ENCODE data around the gene CCL7. TPM values are rescaled to one million over a fixed set of nuclear protein-coding genes. Genes with fewer than 3 reads are reported as not detected.

The CCL7 gene
- total RNA-seq, 2 experiments from 2014 or later, result not detected

DNA sequence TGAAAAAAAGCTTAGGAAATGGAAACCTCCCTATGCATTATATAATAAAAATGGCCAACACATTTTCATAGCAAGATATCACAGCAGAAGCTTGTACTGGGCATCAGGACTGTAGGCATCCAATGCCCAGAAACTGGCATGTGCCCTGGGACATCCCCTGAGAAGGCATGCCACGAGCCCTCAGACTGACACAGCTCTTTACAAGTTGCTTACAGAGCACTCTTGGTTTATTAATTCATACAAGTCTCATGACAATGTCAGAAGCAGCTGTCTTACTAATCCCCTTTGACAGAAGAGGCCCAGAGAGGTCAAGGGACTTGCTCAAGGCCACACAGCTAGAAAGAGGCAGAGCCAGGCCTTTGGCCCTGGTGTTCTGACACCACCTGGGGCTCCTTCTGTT is 20.5 kb upstream of the CCL7 start:
- DNase-seq, result no peak
- H3K27me3 Mint-ChIP-seq (ENCODE audit: low read depth), result peaks cover 14% of the 10 kb centered on the region
- no peaks in the 10 kb centered on the region for H3K36me3 Mint-ChIP-seq (ENCODE audit: low read depth)
- no peaks in the 10 kb centered on the region for H3K4me1 Mint-ChIP-seq (ENCODE audit: low read depth)
- ChIA-PET POLR2A (no interaction called here), CTCF (interaction anchor here (2.4 kb wide), 1 partner anchor 112 kb away, joined by 12 read pairs; the partner anchor contains the start of gene CCL1)
- no peak overlapping the region for H3K27ac Mint-ChIP-seq
- H3K4me3 Mint-ChIP-seq, result no peak overlapping the region
- no peaks in the 10 kb centered on the region for H3K9me3 Mint-ChIP-seq (ENCODE audit: insufficient read depth)
- ATAC-seq, result no peak

DNA sequence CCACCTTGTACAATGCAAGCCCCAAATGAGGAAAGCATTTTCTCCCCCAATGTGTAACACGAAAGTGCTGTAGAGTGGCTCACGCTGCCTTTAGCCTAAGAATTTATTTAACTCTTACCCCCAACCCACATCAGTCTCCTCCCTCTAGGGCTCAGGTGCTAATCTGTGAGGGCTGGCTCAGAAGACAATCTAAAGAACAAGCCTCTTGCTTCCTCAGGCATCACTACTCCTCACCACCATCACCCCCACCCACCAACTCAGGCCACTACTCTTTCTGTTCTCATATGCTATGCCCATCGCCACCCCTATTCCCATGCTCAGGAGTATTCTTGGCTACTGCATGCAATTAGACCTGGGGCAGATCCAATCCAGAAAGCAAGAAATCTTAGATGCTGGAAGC is 18.8 kb upstream of the CCL7 start:
- ChIA-PET CTCF (no interaction called here), POLR2A (no interaction called here)
- Mint-ChIP-seq H3K9me3 (ENCODE audit: insufficient read depth) (no peaks in the 10 kb centered on the region), H3K4me1 (ENCODE audit: low read depth) (no peaks in the 10 kb centered on the region), H3K27ac (no peak overlapping the region), H3K36me3 (ENCODE audit: low read depth) (no peaks in the 10 kb centered on the region), H3K4me3 (no peak overlapping the region), H3K27me3 (ENCODE audit: low read depth) (peaks cover 21% of the 10 kb centered on the region)
- ATAC-seq (no peak), DNase-seq (no peak)

DNA sequence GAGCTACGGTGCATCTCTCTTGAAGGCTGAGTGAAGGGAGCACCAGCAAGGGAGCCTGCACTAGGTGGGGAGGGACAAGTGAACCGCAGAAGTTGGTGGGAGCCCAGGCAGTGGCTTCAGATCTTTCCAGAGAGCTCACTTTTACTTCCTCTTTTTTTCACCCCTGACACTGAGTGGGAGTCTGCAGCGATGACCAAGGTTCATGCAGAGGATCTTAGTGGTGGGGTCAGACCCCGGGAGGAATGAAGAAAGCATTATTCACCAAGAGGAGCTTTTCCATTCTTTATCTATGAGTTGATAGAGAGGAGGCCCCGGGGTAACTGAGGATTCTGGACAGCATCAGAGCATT is 18.0 kb upstream of the CCL7 start:
- no peak for ATAC-seq
- H3K4me3 Mint-ChIP-seq, result no peak overlapping the region

DNA sequence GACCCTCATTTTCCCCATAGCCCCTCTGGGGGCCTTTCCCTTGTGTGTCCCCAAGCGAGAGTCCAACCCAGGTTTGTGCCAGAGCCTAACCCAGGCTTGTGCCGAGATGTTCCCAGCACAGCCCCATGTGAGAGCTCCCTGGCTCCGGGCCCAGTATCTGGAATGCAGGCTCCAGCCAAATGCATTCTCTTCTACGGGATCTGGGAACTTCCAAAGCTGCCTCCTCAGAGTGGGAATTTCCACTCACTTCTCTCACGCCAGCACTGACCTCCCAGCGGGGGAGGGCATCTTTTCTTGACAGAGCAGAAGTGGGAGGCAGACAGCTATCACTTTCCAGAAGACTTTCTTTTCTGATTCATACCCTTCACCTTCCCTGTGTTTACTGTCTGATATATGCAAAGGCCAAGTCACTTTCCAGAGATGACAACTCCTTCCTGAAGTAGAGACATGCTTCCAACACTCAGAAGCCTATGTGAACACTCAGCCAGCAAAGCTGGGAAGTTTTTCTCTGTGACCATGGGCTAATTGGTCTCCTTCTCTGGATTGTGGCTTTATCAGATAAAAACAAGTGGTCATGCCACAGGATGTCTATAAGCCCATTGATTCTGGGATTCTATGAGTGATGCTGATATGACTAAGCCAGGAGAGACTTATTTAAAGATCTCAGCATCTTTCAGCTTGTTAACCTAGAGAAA is 17.4 kb upstream of the CCL7 start:
- Mint-ChIP-seq H3K4me1 (ENCODE audit: low read depth) (no peaks in the 10 kb centered on the region), H3K27me3 (ENCODE audit: low read depth) (peaks cover 25% of the 10 kb centered on the region), H3K36me3 (ENCODE audit: low read depth) (no peaks in the 10 kb centered on the region), H3K27ac (no peak overlapping the region), H3K4me3 (no peak overlapping the region), H3K9me3 (ENCODE audit: insufficient read depth) (no peaks in the 10 kb centered on the region)
- DNase-seq (no peak), ATAC-seq (no peak)
- ChIA-PET CTCF (interaction anchor here (0.9 kb wide), 1 partner anchor 52 kb away, joined by 4 read pairs; no protein-coding TSS in a partner anchor), POLR2A (no interaction called here)

More for the DNA sequence above, 18.0 kb upstream of the CCL7 start:
- ChIA-PET POLR2A (no interaction called here), CTCF (interaction anchor here (0.9 kb wide), 1 partner anchor 51 kb away, joined by 4 read pairs; no protein-coding TSS in a partner anchor)
- Mint-ChIP-seq H3K27ac (no peak overlapping the region), H3K4me1 (ENCODE audit: low read depth) (no peaks in the 10 kb centered on the region), H3K9me3 (ENCODE audit: insufficient read depth) (no peaks in the 10 kb centered on the region), H3K27me3 (ENCODE audit: low read depth) (peaks cover 22% of the 10 kb centered on the region), H3K36me3 (ENCODE audit: low read depth) (no peaks in the 10 kb centered on the region)
- DNase-seq, result no peak

DNA sequence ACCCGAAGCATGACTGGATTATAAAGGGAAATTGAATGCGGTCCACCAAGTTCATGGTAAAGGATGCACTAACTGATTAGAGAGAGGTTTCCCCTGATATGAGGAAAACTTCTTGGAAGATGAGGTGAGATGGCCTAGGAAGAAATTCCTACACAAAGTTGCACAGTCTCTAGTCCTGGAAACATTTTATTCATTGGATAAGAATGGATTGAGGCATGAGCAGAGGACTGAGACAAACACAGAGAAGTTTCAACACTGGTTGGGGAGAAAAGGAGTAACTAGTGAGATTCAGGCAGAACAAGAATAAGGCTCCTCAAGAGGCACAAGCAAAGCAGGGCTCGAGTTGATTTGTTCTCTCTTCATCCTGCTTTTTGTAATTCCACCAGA is 16.9 kb upstream of the CCL7 start:
- H3K27ac Mint-ChIP-seq, result no peak overlapping the region
- no peaks in the 10 kb centered on the region for H3K36me3 Mint-ChIP-seq (ENCODE audit: low read depth)
- H3K27me3 Mint-ChIP-seq (ENCODE audit: low read depth), result peaks cover 27% of the 10 kb centered on the region
- no peaks in the 10 kb centered on the region for H3K4me1 Mint-ChIP-seq (ENCODE audit: low read depth)
- H3K4me3 Mint-ChIP-seq, result no peak overlapping the region
- no peaks in the 10 kb centered on the region for H3K9me3 Mint-ChIP-seq (ENCODE audit: insufficient read depth)
- ChIA-PET CTCF (no interaction called here), POLR2A (no interaction called here)
- DNase-seq (no peak), ATAC-seq (no peak)

DNA sequence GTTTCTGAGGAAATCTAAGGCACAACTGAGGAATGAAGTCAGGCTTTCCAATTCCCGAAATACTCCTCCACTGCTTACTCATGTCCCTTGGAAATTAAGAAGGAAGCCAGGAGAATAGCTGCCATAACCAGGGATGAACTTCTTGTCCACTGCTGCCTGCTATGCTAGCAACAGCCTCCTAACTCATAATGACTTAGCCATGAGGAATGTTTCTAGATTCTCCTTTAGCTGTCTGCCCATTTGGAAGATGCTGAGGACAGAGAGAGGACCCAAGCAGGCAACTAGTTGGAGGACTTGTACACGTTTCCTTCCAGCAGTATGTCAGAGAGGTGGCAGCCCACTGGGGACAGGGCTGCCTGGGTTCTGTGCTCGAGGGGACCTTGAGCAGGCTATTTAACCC is 15.9 kb upstream of the CCL7 start:
- ATAC-seq, result no peak
- ChIA-PET POLR2A (no interaction called here), CTCF (interaction anchor here (1.5 kb wide), 1 partner anchor 107 kb away, joined by 5 read pairs; no protein-coding TSS in a partner anchor)
- DNase-seq, result no peak
- H3K4me1 Mint-ChIP-seq (ENCODE audit: low read depth), result peaks cover 4% of the 10 kb centered on the region
- peaks cover 27% of the 10 kb centered on the region for H3K27me3 Mint-ChIP-seq (ENCODE audit: low read depth)
- no peaks in the 10 kb centered on the region for H3K9me3 Mint-ChIP-seq (ENCODE audit: insufficient read depth)
- no peaks in the 10 kb centered on the region for H3K36me3 Mint-ChIP-seq (ENCODE audit: low read depth)
- H3K27ac Mint-ChIP-seq, result no peak overlapping the region
- H3K4me3 Mint-ChIP-seq, result no peak overlapping the region

DNA sequence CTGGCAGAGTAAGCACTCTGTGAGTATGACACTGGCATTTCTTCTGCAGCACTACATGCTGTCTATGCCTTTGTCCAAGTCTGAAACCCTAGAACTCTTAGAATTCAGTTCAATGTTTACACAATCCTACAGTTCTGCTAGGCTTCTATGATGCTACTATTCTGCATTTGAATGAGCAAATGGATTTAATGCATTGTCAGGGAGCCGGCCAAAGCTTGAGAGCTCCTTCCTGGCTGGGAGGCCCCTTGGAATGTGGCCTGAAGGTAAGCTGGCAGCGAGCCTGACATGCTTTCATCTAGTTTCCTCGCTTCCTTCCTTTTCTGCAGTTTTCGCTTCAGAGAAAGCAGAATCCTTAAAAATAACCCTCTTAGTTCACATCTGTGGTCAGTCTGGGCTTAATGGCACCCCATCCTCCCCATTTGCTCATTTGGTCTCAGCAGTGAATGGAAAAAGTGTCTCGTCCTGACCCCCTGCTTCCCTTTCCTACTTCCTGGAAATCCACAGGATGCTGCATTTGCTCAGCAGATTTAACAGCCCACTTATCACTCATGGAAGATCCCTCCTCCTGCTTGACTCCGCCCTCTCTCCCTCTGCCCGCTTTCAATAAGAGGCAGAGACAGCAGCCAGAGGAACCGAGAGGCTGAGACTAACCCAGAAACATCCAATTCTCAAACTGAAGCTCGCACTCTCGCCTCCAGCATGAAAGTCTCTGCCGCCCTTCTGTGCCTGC is 15.2 kb upstream of the CCL7 start, which contains the start of gene CCL2:
Gene CCL2 (plus strand): TSS at position 635 of the 730 bp plus-strand sequence. CDS start 65 bp downstream, at position 700.
- DNase-seq, result no peak
- ATAC-seq, result no peak
- CTCF ChIA-PET, result interaction anchor here (1.5 kb wide), 1 partner anchor 106 kb away, joined by 5 read pairs; no protein-coding TSS in a partner anchor
- Mint-ChIP-seq H3K27me3 (ENCODE audit: low read depth) (peaks cover 29% of the 10 kb centered on the region), H3K36me3 (ENCODE audit: low read depth) (no peaks in the 10 kb centered on the region), H3K4me3 (no peak within 1 kb of the TSS), H3K27ac (no peak within 1 kb of the TSS), H3K9me3 (ENCODE audit: insufficient read depth) (no peaks in the 10 kb centered on the region), H3K4me1 (ENCODE audit: low read depth) (peaks cover 8% of the 10 kb centered on the region)
- POLR2A ChIA-PET, result no interaction called here

DNA sequence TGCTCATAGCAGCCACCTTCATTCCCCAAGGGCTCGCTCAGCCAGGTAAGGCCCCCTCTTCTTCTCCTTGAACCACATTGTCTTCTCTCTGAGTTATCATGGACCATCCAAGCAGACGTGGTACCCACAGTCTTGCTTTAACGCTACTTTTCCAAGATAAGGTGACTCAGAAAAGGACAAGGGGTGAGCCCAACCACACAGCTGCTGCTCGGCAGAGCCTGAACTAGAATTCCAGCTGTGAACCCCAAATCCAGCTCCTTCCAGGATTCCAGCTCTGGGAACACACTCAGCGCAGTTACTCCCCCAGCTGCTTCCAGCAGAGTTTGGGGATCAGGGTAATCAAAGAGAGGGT is 14.7 kb upstream of the CCL7 start:
- H3K27ac Mint-ChIP-seq, result no peak overlapping the region
- ChIA-PET POLR2A (no interaction called here), CTCF (interaction anchor here (1.6 kb wide), 1 partner anchor 107 kb away, joined by 5 read pairs; no protein-coding TSS in a partner anchor)
- peaks cover 8% of the 10 kb centered on the region for H3K4me1 Mint-ChIP-seq (ENCODE audit: low read depth)
- no peaks in the 10 kb centered on the region for H3K36me3 Mint-ChIP-seq (ENCODE audit: low read depth)
- H3K9me3 Mint-ChIP-seq (ENCODE audit: insufficient read depth), result no peaks in the 10 kb centered on the region
- ATAC-seq, result no peak
- peaks cover 29% of the 10 kb centered on the region for H3K27me3 Mint-ChIP-seq (ENCODE audit: low read depth)
- no peak for DNase-seq
- no peak overlapping the region for H3K4me3 Mint-ChIP-seq

DNA sequence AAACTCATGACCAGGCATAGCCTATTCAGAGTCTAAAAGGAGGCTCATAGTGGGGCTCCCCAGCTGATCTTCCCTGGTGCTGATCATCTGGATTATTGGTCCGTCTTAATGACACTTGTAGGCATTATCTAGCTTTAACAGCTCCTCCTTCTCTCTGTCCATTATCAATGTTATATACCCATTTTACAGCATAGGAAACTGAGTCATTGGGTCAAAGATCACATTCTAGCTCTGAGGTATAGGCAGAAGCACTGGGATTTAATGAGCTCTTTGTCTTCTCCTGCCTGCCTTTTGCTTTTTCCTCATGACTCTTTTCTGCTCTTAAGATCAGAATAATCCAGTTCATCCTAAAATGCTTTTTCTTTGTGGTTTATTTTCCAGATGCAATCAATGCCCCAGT is 14.2 kb upstream of the CCL7 start:
- no peak for ATAC-seq

DNA sequence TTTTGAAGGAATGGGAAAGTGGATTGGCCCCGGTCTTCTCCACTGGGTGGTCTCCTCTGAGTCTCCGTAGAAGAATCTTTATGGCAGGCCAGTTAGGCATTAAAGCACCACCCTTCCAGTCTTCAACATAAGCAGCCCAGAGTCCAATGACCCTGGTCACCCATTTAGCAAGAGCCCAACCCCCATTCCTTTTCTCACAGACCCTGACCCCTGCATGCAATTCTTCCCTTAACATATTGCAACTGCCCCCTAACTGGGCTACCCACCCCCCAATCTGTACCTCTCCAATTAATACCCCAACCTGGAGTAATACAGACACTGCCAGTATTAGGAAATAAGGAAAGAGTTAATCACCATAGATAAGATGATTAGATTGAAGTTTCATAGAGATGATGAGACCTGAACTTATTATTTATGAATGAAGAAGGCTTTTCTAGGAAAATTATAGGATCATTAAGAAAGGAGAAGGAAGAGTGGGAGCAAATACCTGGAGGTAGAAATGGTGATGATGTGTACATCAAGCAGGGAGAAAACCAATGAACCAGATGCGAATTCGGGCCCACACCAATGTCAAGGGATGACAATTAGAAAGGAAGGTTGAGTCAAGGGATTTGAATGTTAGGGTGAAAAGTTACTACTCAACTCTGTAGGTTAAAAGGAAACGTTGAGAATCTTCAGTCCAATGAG is 12.6 kb upstream of the CCL7 start:
- no peak overlapping the region for H3K27ac Mint-ChIP-seq
- no peak for ATAC-seq
- no peak overlapping the region for H3K4me3 Mint-ChIP-seq
- H3K4me1 Mint-ChIP-seq (ENCODE audit: low read depth), result peaks cover 11% of the 10 kb centered on the region
- no peak for DNase-seq
- H3K27me3 Mint-ChIP-seq (ENCODE audit: low read depth), result peaks cover 26% of the 10 kb centered on the region
- CTCF ChIA-PET, result no interaction called here
- no peaks in the 10 kb centered on the region for H3K36me3 Mint-ChIP-seq (ENCODE audit: low read depth)
- POLR2A ChIA-PET, result no interaction called here
- no peaks in the 10 kb centered on the region for H3K9me3 Mint-ChIP-seq (ENCODE audit: insufficient read depth)

More for the DNA sequence above, 14.2 kb upstream of the CCL7 start:
- no peaks in the 10 kb centered on the region for H3K36me3 Mint-ChIP-seq (ENCODE audit: low read depth)
- H3K4me3 Mint-ChIP-seq, result no peak overlapping the region
- DNase-seq, result no peak
- ChIA-PET CTCF (interaction anchor here (0.7 to 1.6 kb wide), 2 partner anchors 55 to 106 kb away, joined by 3 to 5 read pairs; no protein-coding TSS in a partner anchor), POLR2A (no interaction called here)
- no peaks in the 10 kb centered on the region for H3K9me3 Mint-ChIP-seq (ENCODE audit: insufficient read depth)
- no peak overlapping the region for H3K27ac Mint-ChIP-seq
- peaks cover 8% of the 10 kb centered on the region for H3K4me1 Mint-ChIP-seq (ENCODE audit: low read depth)
- H3K27me3 Mint-ChIP-seq (ENCODE audit: low read depth), result peaks cover 28% of the 10 kb centered on the region

DNA sequence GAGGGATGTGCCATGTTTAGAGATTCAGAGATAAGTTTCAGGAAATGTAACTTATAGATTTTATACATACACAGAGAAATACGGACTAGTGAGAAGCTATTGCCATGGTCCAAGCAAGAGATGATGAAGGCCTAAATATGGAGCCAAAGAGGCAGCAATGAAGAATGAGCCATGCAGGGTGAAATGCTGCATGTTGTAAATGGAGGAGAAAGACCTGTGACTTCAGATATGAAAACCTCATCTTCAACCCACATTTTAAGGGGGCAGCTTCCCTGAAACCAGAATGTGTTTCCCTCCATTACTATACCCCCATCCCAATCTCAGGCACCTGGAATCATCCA is 12.1 kb upstream of the CCL7 start:
- Mint-ChIP-seq H3K27me3 (ENCODE audit: low read depth) (peaks cover 22% of the 10 kb centered on the region), H3K27ac (no peak overlapping the region), H3K9me3 (ENCODE audit: insufficient read depth) (no peaks in the 10 kb centered on the region), H3K36me3 (ENCODE audit: low read depth) (no peaks in the 10 kb centered on the region), H3K4me3 (no peak overlapping the region), H3K4me1 (ENCODE audit: low read depth) (peaks cover 11% of the 10 kb centered on the region)
- POLR2A ChIA-PET, result no interaction called here
- DNase-seq (no peak), ATAC-seq (no peak)
- CTCF ChIA-PET, result no interaction called here

DNA sequence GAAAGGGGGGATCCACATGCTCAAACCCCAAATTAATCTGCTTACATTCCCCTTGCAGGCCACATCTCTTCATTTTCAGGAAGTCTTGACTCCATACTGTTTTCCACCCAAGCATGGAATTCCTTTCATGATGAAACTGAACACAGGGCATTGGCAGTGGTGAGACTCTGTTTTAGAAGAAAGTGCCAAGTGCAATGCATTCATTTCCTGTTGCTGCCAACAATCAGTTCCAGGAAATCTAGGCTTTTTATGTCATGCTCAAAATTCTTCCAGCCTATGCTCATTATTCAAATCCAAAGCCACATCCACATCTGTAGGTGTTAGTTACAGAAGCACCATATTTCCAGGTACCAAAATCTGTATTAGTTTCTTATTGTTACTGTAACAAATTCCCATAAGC is 10.9 kb upstream of the CCL7 start:
- CTCF ChIA-PET, result no interaction called here
- POLR2A ChIA-PET, result no interaction called here
- no peak for ATAC-seq

More for the DNA sequence above, 10.9 kb upstream of the CCL7 start:
- H3K36me3 Mint-ChIP-seq (ENCODE audit: low read depth), result no peaks in the 10 kb centered on the region
- H3K27ac Mint-ChIP-seq, result no peak overlapping the region
- DNase-seq, result no peak
- peaks cover 19% of the 10 kb centered on the region for H3K27me3 Mint-ChIP-seq (ENCODE audit: low read depth)
- H3K4me3 Mint-ChIP-seq, result no peak overlapping the region
- H3K9me3 Mint-ChIP-seq (ENCODE audit: insufficient read depth), result no peaks in the 10 kb centered on the region
- H3K4me1 Mint-ChIP-seq (ENCODE audit: low read depth), result peaks cover 11% of the 10 kb centered on the region

Measured in activated CD8-positive, alpha-beta T cell treated with anti-CD3 and anti-CD28 coated beads, Interleukin-2, amount 10 ng/mL, durations not matched to agents 7 days and 5 days (primary cell).